ENCODE data around the gene AGXT.

The AGXT gene

DNA sequence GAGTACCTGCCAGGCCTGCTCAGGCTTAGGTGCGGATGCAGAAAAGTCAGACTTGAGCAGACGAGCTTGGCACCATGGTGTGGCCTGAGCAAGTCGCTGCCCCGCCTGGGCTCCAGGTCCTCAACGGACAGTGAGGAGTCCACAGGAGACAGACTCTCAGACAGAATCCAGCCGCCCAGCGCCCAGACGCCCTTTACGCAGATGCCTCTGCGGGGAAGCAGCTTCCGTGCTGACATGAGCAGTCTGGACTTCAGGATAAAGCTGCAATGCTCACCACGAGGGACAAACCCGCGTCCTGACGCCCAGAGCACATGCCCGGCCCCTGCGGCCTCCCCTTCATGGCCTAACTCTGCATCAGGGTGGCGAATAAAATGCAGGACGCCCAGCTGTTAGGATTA is 30.8 kb downstream of the AGXT start:
- no peak for DNase-seq (ENCODE audit: low read depth)

- no peak for DNase-seq (ENCODE audit: low read depth)
Observed at GRCh38 chr2:240900141-240900860, 31.7 kb downstream of the AGXT start.

- DNase-seq (ENCODE audit: low read depth) = no peak
Observed at GRCh38 chr2:240901986-240902614, 33.5 kb downstream of the AGXT start.

DNA sequence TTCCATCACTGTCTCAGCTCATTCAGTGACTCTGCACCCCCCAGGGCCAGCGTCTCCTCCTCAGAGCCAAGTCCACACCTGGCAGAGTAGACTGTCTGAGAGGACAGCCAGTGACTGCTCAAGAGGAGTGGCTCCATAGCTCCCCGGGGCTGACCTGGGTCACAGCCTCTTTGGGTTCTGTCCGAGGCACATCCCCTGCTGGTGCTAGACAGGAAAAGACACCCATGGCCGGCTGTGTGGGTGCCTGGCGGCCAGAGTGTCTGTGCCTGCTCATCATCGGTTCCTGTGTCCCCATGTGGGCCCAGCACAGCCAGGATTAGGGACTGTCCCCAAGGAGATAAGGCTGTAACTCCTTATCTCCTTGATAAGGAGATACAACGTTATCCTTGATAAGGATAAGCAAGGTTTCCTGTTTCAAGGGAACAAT is 34.0 kb downstream of the AGXT start:
- DNase-seq (ENCODE audit: low read depth) = no peak

- DNase-seq (ENCODE audit: low read depth) = no peak
Observed at GRCh38 chr2:240903191-240904060, 34.8 kb downstream of the AGXT start.

- DNase-seq (ENCODE audit: low read depth) = no peak
Observed at GRCh38 chr2:240904216-240905175, 35.9 kb downstream of the AGXT start.

DNA sequence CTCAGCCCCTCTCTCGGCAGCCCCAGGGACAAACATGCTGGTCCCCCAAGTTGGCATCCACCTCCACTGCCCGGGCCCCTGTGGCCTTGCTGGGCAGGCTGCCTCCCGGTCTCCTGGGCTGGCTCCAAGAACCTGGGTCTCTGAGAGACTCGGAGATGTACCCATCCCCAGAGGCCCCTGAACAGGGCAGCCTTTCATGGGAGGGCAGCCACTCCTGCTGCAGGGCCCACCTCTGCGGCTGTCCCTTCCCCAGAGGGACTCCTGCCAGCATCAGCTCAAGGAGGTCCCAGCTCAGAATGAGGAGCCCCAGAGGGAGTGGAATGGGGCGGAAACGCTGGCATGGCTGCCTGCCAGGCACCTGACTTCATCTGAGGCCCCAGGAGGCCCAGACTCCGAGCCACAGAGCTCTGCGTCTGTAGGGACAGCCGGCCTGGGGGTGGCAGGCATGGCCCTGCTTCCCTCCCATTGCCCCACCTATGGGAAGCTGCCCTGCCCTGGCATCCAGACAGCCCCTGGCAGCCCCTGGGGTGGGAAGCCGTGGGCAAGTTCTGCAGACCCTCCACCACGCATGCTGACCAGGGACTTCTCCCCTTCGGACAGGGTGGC is 36.7 kb downstream of the AGXT start:
- DNase-seq (ENCODE audit: low read depth) = no peak

- DNase-seq (ENCODE audit: low read depth) = no peak
Observed at GRCh38 chr2:240906141-240906910, 37.7 kb downstream of the AGXT start, which contains the start of gene CROCC2. CROCC2 (plus strand) TSS chr2:240906336; CDS start chr2:240906514, 178 bp downstream.

- DNase-seq (ENCODE audit: low read depth) = no peak
Observed at GRCh38 chr2:240906911-240907590, 38.4 kb downstream of the AGXT start.

- no peak for DNase-seq (ENCODE audit: low read depth)
Observed at GRCh38 chr2:240909216-240909974, 40.8 kb downstream of the AGXT start.

- DNase-seq (ENCODE audit: low read depth) = no peak
Observed at GRCh38 chr2:240911641-240912265, 43.1 kb downstream of the AGXT start.

- DNase-seq (ENCODE audit: low read depth) = no peak
Observed at GRCh38 chr2:240912878-240913809, 44.5 kb downstream of the AGXT start.

GRCh38 chr2:240913810-240914644 is 45.4 kb downstream of the AGXT start:
- DNase-seq (ENCODE audit: low read depth) = no peak

GRCh38 chr2:240914645-240915525 is 46.3 kb downstream of the AGXT start:
- no peak for DNase-seq (ENCODE audit: low read depth)
